CD4-positive, alpha-beta T cell treated with Interleukin-15 for 1 hour (primary cell): ENCODE data around the gene IER5.
"Not testable (repeated sequence)": the region's sequence is repeated elsewhere in the genome, so short reads cannot be mapped to it uniquely, and the experiment has no call there.

Source experiments
- DNase-seq: peaks from one replicate; pipeline ENCODE4 v3.0.0-alpha.2; 2020

IER5 gene

DNA sequence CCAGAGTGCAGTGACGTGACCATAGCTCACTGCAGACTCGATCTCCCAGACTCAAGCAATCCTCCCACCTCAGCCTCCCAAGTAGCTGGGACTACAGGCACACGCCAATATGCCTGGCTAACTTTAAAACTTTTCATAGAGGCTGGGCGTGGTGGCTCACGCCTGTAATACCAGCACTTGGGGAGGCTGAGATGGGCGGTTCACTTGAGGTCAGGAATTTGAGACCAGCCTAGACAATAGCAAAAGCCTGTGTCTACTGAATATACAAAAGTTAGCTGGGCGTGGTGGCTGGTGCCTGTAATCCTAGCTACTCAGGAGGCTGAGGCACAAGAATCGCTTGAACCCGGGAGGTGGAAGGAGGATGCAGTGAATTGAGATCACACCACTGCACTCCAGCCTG lies 27.5 kb downstream of the IER5 start:
- DNase-seq = not testable (repeated sequence)

- DNase-seq = no peak
Measured at GRCh38 chr1:181116819-181117390, 28.4 kb downstream of the IER5 start.

- no peak for DNase-seq
Measured at GRCh38 chr1:181117648-181118449, 29.3 kb downstream of the IER5 start.

GRCh38 chr1:181119093-181119989 lies 30.8 kb downstream of the IER5 start:
- DNase-seq = no peak

DNA sequence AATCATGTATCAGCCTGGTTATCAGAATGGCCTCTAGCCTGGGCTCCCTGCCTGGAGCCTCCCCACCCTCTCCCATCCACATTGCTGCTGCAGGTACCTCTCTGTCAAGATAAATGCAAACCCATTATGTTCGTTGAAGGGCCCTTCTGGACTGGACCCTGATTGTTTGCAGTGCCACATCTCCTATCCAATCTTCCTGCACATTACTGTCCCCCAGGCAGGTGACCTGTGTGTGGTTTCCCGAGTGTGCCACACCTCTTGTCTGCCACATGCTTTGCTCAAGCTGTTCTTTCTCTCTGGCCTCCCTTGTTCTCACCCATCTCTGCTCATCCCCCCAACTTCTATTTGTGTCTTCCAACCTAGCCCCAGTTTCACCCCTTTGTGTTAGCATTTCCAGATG lies 32.4 kb downstream of the IER5 start:
- DNase-seq = no peak

- DNase-seq = no peak
Measured at GRCh38 chr1:181121498-181121897, 33.0 kb downstream of the IER5 start.

- no peak for DNase-seq
Measured at GRCh38 chr1:181122222-181122621, 33.7 kb downstream of the IER5 start.

DNA sequence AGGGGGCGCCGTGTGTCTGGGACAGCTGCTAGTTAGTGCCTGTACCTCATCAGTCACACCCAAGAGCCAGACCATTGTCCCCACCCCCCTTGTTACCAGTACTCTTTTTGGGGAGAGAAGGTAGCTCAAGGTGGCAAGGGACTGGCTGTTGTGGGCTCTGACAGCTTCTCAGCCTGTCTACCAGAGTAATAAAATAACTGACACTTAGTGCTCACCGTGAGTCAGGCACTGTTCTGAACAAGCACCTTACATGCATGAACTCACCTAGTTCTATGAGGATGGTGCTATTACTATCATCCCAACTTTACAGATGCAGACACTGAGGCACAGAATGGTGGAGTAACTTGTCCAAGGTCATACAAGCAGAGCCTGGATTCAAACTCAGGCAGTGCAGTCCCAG lies 34.7 kb downstream of the IER5 start:
- no peak for DNase-seq

GRCh38 chr1:181124291-181124751 lies 35.8 kb downstream of the IER5 start:
- peak; percentile 35 for DNase-seq

GRCh38 chr1:181126289-181126688 lies 37.8 kb downstream of the IER5 start:
- no peak for DNase-seq

DNA sequence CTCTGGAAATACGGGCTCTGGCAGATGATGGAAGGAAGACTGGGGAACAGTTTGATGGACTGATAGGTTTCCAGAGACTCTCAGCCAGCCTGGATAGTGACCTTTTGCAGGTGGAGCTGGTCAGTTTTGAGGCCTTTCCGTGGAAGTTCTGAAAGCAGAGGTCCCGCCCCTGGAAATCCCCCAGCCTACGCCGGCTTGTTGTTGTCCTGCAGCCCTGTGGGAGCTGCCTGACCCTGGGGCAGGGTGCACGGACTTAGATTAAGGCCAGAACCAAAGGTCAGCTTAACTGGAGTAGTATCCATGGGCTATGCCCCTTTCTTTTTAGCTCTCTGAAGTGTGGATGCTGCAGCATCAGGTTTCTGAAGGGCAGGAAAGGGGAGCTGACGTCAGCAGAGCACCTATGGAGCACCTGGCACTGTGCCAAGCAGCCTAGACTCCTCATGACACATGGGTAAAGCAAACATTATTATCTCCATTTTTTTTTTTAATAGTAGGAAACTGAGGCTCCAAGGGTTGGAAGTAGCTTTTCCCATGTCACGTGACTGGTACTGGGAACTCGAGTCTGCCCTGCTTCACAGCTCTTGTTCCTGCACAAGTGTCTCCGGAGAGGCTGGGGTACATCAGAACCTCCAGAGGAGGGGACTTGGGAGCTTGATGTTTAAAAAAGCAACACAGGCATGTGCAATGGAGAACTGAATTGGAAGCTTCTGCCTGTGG lies 38.5 kb downstream of the IER5 start:
- DNase-seq = no peak

- no peak for DNase-seq
Measured at GRCh38 chr1:181127898-181128453, 39.5 kb downstream of the IER5 start.

DNA sequence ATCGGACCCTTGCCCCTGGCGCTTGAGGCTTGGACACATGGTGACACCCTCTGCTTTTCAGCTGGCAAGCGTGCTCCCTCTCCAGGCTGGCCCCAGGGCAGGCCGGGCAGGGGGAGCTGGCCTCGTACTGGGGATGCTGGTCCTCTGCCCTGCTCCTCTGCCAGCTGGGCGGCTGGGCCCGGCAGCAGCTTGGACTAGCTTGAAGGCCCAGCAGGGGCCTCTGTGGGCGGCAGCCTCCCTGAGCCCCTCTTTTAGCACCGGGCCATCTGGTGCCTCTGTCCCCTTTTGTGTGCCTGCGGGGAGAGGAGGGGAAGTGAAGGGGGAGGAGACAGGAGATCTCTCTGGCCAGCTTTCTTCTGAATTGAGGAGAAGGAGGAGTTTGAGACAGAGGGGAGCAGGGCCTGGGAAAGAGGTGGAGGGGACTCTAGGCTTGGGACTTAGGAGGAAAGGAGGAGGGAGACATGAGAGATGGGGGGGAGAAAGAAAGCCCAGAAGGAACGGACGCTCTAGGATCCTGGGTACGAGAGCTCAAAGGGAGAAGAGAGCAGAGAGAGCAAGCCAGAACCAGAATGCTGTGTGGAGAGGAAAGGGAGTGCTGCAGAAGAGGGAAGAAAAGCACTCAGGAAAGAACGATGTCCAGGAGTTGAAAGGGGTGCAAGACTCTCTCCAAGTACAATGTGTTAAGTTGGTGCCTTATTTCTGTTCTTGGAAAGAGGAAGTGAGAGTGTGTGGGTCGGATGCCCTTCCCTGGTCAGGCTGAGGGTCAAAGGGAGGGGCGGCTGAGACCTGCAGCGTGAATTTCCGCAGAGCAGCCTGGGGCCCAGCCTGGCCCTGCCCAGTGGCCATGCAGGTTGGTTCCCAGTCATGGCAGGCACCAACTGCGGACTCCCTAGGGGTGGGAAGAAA lies 40.3 kb downstream of the IER5 start:
- DNase-seq = peak; percentile 69

DNA sequence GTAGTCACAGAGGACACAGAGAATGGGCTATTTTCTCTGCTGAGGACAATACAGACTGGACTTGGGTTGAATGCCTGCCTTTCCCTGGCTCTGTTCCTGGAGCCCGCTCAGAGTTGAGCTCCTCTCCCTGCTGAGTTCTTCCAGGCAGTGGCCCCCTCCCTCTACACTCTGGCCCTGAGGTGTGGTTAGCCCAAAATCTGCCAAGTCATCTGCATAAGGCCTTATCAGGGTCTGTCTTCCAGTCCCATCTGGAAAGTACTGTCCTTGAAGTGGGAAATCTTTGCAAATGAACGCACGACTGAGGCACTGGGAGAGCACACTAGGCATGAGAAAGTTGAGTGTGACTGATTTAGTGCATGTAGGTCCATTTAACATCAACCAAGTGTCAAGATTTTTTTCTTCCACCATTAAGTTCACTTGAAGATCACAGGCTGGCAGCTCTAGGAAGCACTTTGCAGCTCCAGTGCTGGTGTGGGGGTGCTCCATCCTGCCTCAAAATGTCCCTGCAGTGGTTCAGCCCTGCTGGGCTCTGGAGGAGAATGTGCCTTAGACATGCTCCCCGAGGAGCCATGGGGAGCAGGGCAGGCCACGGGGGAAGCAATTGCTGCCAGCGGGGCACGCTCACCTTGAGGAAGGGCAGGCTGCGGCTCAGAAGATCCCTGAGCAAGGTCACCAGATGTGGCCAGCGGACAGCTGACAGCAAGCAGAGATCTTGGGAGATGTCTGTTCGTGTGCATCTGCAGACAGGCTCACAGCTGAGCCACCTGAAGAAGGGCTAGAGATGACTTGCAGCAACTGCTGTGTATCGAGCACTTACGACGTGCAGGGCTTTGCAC lies 41.5 kb downstream of the IER5 start:
- no peak for DNase-seq

DNA sequence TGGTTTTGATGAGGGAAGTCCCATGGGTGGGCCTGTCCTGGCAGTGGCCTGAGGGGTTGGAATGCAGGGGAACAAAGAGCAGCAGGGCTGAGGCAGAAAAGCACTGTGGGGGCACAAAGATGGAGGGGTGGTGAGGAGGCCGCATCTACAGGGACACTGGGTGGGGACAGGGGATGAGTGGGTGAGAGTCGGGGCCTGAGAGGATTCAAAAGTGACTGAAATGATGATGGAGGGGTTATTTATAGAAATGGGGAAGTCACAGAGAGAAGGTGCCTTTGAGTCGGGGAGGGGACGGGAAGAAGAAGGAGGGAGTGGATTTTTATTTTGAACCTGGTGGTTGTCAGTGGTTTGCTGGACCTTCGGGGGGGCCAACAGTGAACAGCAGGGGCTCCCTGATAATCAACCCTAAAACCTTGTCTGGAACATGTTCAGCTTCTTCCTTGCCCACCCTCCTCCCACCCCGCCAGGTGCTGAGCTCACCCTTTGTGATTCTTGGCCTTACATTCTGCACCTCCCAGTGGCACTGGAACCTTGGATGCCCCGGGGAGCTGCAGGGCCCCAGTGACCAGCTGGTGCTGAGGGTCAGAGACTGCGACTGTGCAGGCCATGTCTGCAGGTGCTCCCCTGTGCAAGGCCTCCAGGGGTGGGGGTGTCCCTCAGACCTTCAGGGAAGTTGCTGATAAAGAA lies 42.9 kb downstream of the IER5 start:
- peak; percentile 34 for DNase-seq

DNA sequence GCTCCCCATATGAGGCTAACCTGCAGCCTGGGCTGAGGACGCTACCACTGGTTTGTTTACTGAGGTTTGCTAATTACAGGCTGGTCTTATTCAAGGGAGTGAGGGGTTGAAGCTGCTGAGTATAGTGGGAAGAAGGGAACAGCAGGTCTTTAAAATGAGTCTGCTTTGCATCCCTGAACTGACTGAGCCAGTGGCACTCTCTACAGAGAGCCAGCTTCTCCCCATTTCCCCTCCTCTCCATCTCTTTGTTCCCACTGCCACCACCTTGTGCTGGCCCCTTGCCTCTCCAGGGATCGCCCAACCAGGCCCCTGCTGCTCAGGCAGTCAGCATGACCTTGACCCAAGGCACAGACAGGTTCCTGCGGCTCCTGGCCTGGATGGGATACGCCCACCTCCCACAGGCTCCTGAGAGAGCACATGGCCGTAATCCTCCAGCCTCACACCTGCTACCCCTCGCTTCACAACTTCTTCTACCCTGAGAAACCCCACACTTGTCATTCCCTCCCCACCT lies 45.0 kb downstream of the IER5 start:
- DNase-seq = no peak

DNA sequence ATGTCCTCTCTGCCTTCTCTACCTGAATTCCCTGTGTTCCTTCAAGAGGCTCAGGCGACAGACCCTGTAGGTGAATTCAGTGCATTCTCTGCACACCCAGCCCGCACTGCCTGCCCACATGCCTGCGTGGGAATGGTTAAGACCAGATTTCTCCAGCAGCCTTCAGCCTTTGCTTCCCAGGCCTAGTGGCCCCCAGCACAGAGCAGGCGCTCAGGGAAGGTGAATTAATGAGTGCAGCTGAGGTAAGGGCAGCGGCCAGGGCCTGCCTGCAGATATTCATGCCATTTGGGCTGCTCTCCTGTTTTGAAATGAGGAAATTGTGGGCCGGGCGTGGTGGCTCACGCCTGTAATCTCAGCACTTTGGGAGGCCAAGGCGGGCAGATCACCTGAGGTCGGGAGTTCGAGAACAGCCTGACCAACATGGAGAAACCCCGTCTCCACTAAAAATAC lies 45.5 kb downstream of the IER5 start:
- DNase-seq = no peak

GRCh38 chr1:181134543-181135436 lies 46.3 kb downstream of the IER5 start:
- DNase-seq = peak; percentile 51

DNA sequence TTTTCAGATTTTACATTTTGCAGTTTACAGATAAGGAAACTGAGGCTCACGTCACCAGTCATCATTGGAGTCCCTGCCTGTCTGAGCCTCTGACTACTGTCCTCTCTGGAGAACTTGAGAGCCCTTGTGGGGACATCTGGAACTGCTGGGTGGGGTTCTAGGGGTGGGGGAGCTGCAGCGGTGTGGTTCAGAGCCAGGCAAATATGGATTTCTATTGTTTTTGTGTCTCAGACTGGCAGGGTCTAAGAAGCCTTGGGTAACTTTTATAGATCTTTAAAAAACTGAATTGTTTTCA lies 46.9 kb downstream of the IER5 start:
- DNase-seq = peak; percentile 33
